ENCODE data around the gene KRT14. TPM values are rescaled to one million over a fixed set of nuclear protein-coding genes. Genes with fewer than 3 reads are reported as not detected.
"Not testable (repeated sequence)": the region's sequence is repeated elsewhere in the genome, so short reads cannot be mapped to it uniquely, and the experiment has no call there.

The KRT14 gene
- total RNA-seq, 2 experiments from 2014 or later = not detected

DNA sequence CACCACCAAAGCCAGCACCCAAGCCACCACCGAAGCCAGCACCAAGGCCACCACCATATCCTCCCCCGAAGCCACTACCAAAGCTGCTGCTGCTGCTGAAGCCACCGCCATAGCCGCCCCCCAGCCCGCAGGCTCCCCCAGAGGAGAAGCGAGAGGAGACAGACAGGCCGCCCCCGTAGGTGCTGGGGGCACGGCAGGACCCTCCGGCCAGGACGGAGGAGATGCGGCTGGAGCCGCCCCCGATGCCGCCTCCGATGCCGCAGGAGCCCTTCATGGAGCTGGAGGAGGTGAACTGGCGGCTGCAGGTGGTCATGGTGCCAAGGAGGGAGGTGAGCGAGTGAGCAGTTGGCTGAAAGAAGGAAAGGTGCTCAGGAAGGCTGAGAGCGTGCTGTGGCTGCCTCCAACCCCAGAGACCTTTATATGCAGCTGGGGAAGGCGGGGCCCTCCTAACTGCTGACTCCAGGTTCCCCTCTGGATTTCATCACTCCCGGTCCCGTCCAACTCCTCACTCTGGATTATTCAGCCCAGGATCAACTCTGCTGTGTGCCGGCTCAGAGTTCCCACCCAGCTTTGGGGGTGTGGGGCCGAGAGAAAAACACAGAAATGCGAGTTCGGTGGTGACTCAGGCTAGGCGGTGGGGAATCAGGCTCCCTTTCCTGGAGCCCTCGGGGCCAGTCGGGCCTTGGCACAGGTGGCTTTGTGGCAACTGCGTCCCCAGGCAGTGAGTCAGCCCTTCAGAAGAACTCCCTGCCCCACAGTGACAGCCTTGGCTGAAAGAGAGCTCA is 25.9 kb upstream of the KRT14 start, which contains the start of gene KRT16:
Gene KRT16, minus strand, starts transcription at position 392 of the 785 bp plus-strand sequence. Its CDS starts 79 bp downstream, at position 313.
- H3K27ac Mint-ChIP-seq; POLR2A ChIA-PET; H3K4me3 Mint-ChIP-seq; ATAC-seq; DNase-seq; H3K36me3 Mint-ChIP-seq (ENCODE audit: low read depth); H3K4me1 Mint-ChIP-seq (ENCODE audit: low read depth); H3K9me3 Mint-ChIP-seq (ENCODE audit: insufficient read depth): not testable (repeated sequence)
- CTCF ChIA-PET = interaction anchor here (1.2 kb wide), 1 partner anchor 64 kb away, joined by 3 read pairs; no protein-coding TSS in a partner anchor
- H3K27me3 Mint-ChIP-seq (ENCODE audit: low read depth) = peaks cover 14% of the 10 kb centered on the region

GRCh38 chr17:41610965-41611640 is 24.4 kb upstream of the KRT14 start:
- DNase-seq (no peak), ATAC-seq (no peak)
- Mint-ChIP-seq H3K27me3 (ENCODE audit: low read depth) (peaks cover 19% of the 10 kb centered on the region), H3K4me1 (ENCODE audit: low read depth) (no peaks in the 10 kb centered on the region), H3K4me3 (no peak overlapping the region), H3K36me3 (ENCODE audit: low read depth) (peaks cover 2% of the 10 kb centered on the region), H3K27ac (no peak overlapping the region), H3K9me3 (ENCODE audit: insufficient read depth) (peaks cover 14% of the 10 kb centered on the region)
- ChIA-PET CTCF (no interaction called here), POLR2A (interaction anchor here (0.6 kb wide), 1 partner anchor 715 kb away, joined by 3 read pairs; no protein-coding TSS in a partner anchor)

DNA sequence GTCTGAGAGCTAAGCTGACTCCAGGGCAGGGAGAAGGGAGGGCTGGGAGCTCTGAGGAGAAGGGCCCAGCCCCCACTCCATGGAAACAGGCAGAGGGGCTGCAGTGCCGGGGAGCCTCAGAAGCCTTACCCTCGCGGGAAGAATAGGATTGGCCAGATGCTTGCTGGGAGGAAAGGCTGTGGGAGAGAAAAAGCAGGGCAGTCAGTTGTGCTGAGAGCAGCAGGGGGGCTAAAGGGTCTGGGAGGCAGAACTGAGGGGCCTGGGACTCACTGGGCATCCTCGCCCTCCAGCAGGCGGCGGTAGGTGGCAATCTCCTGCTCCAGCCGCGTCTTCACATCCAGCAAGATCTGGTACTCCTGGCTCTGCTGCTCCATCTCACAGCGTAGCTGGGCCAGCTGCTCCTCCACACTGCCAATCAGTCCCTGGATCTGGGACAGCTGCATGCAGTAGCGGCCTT is 23.4 kb upstream of the KRT14 start:
- POLR2A ChIA-PET; ATAC-seq; DNase-seq; H3K4me1 Mint-ChIP-seq (ENCODE audit: low read depth); H3K36me3 Mint-ChIP-seq (ENCODE audit: low read depth); H3K4me3 Mint-ChIP-seq; H3K27ac Mint-ChIP-seq: not testable (repeated sequence)
- H3K9me3 Mint-ChIP-seq (ENCODE audit: insufficient read depth) = peaks cover 18% of the 10 kb centered on the region
- CTCF ChIA-PET = interaction anchor here (1.0 to 1.8 kb wide), 2 partner anchors 31 to 53 kb away, joined by 4 to 6 read pairs; no protein-coding TSS in a partner anchor
- H3K27me3 Mint-ChIP-seq (ENCODE audit: low read depth) = peaks cover 19% of the 10 kb centered on the region

- H3K27ac Mint-ChIP-seq; H3K4me1 Mint-ChIP-seq (ENCODE audit: low read depth); DNase-seq; ATAC-seq; H3K4me3 Mint-ChIP-seq; H3K36me3 Mint-ChIP-seq (ENCODE audit: low read depth); POLR2A ChIA-PET: not testable (repeated sequence)
- CTCF ChIA-PET = interaction anchor here (1.4 kb wide), 2 partner anchors 41 to 56 kb away, joined by 5 to 8 read pairs; no protein-coding TSS in a partner anchor
- Mint-ChIP-seq H3K9me3 (ENCODE audit: insufficient read depth) (peaks cover 18% of the 10 kb centered on the region), H3K27me3 (ENCODE audit: low read depth) (peaks cover 19% of the 10 kb centered on the region)
These were observed 20.2 kb upstream of the KRT14 start for GRCh38 chr17:41606930-41607329.

GRCh38 chr17:41602524-41602923 is 15.8 kb upstream of the KRT14 start:
- H3K9me3 Mint-ChIP-seq (ENCODE audit: insufficient read depth) = peaks cover 16% of the 10 kb centered on the region
- H3K36me3 Mint-ChIP-seq (ENCODE audit: low read depth) = peaks cover 4% of the 10 kb centered on the region
- ATAC-seq (no peak), DNase-seq (no peak)
- ChIA-PET CTCF (interaction anchor here (1.0 to 1.2 kb wide), 3 partner anchors 23 to 65 kb away, joined by 3 to 5 read pairs (median 3); no protein-coding TSS in a partner anchor), POLR2A (no interaction called here)
- no peak overlapping the region for H3K27ac Mint-ChIP-seq
- H3K4me3 Mint-ChIP-seq = no peak overlapping the region
- H3K4me1 Mint-ChIP-seq (ENCODE audit: low read depth) = no peaks in the 10 kb centered on the region
- peaks cover 5% of the 10 kb centered on the region for H3K27me3 Mint-ChIP-seq (ENCODE audit: low read depth)

DNA sequence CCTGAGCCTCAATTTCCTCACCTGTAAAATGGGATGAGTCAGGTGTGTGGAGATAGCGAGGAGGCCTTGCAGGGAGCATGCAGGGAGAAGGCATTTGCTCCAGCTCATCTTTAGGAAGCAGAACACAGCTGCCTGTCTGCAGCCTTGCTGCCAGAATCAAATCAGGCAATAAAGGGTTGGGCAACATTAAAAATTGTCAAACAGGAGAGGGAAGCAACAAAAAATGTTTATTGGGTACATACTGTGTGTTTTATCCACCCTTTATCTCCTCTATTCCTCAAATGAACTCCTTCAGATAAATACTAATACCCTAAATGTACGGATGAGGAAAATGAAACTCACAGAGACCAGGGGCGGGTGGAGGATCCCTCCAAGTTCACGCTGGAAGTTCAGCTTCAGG is 13.6 kb upstream of the KRT14 start:
- DNase-seq = no peak
- Mint-ChIP-seq H3K27ac (no peak overlapping the region), H3K9me3 (ENCODE audit: insufficient read depth) (no peaks in the 10 kb centered on the region), H3K27me3 (ENCODE audit: low read depth) (no peaks in the 10 kb centered on the region), H3K36me3 (ENCODE audit: low read depth) (no peaks in the 10 kb centered on the region), H3K4me1 (ENCODE audit: low read depth) (no peaks in the 10 kb centered on the region), H3K4me3 (no peak overlapping the region)
- ATAC-seq = no peak
- CTCF ChIA-PET = interaction anchor here (1.4 kb wide), 1 partner anchor 49 kb away, joined by 3 read pairs; no protein-coding TSS in a partner anchor
- POLR2A ChIA-PET = interaction anchor here (0.6 kb wide), 1 partner anchor 9 kb away, joined by 3 read pairs; no protein-coding TSS in a partner anchor

- no peak overlapping the region for H3K27ac Mint-ChIP-seq
- no peaks in the 10 kb centered on the region for H3K4me1 Mint-ChIP-seq (ENCODE audit: low read depth)
- H3K9me3 Mint-ChIP-seq (ENCODE audit: insufficient read depth) = no peaks in the 10 kb centered on the region
- DNase-seq (no peak), ATAC-seq (no peak)
- no peaks in the 10 kb centered on the region for H3K27me3 Mint-ChIP-seq (ENCODE audit: low read depth)
- CTCF ChIA-PET = interaction anchor here (1.4 kb wide), 1 partner anchor 49 kb away, joined by 3 read pairs; no protein-coding TSS in a partner anchor
- POLR2A ChIA-PET = interaction anchor here (0.6 kb wide), 1 partner anchor 10 kb away, joined by 3 read pairs; no protein-coding TSS in a partner anchor
- no peaks in the 10 kb centered on the region for H3K36me3 Mint-ChIP-seq (ENCODE audit: low read depth)
- H3K4me3 Mint-ChIP-seq = no peak overlapping the region
These were observed 13.0 kb upstream of the KRT14 start for GRCh38 chr17:41599680-41600079.

GRCh38 chr17:41595585-41595984 is 8.9 kb upstream of the KRT14 start:
- Mint-ChIP-seq H3K4me3 (no peak overlapping the region), H3K4me1 (ENCODE audit: low read depth) (no peaks in the 10 kb centered on the region), H3K27me3 (ENCODE audit: low read depth) (no peaks in the 10 kb centered on the region), H3K36me3 (ENCODE audit: low read depth) (no peaks in the 10 kb centered on the region), H3K9me3 (ENCODE audit: insufficient read depth) (no peaks in the 10 kb centered on the region), H3K27ac (no peak overlapping the region)
- DNase-seq (no peak), ATAC-seq (no peak)
- POLR2A ChIA-PET = no interaction called here
- CTCF ChIA-PET = interaction anchor here (2.5 kb wide), 1 partner anchor 54 kb away, joined by 6 read pairs; no protein-coding TSS in a partner anchor

GRCh38 chr17:41594363-41594915 is 7.7 kb upstream of the KRT14 start:
- no peaks in the 10 kb centered on the region for H3K9me3 Mint-ChIP-seq (ENCODE audit: insufficient read depth)
- ChIA-PET POLR2A (no interaction called here), CTCF (interaction anchor here (0.9 kb wide), 1 partner anchor 54 kb away, joined by 4 read pairs; no protein-coding TSS in a partner anchor)
- ATAC-seq (no peak), DNase-seq (no peak)
- H3K27me3 Mint-ChIP-seq (ENCODE audit: low read depth) = no peaks in the 10 kb centered on the region
- H3K4me3 Mint-ChIP-seq = no peak overlapping the region
- H3K4me1 Mint-ChIP-seq (ENCODE audit: low read depth) = no peaks in the 10 kb centered on the region
- no peaks in the 10 kb centered on the region for H3K36me3 Mint-ChIP-seq (ENCODE audit: low read depth)
- no peak overlapping the region for H3K27ac Mint-ChIP-seq

GRCh38 chr17:41593306-41593981 is 6.7 kb upstream of the KRT14 start:
- Mint-ChIP-seq H3K9me3 (ENCODE audit: insufficient read depth) (no peaks in the 10 kb centered on the region), H3K4me3 (no peak overlapping the region), H3K27me3 (ENCODE audit: low read depth) (no peaks in the 10 kb centered on the region), H3K27ac (no peak overlapping the region), H3K36me3 (ENCODE audit: low read depth) (no peaks in the 10 kb centered on the region), H3K4me1 (ENCODE audit: low read depth) (no peaks in the 10 kb centered on the region)
- ATAC-seq = no peak
- POLR2A ChIA-PET = no interaction called here
- DNase-seq = no peak
- CTCF ChIA-PET = interaction anchor here (1.3 kb wide), 1 partner anchor 12 kb away, joined by 3 read pairs; no protein-coding TSS in a partner anchor
